COR-L47 (cell line): ENCODE measurements around the gene CAMSAP1.
"Not testable (repeated sequence)": the region's sequence is repeated elsewhere in the genome, so short reads cannot be mapped to it uniquely, and the experiment has no call there.

Experiments
- DNase-seq: peaks from one replicate; lab custom pipeline; 2025; lab: John Stamatoyannopoulos, UW

CAMSAP1 gene

DNA sequence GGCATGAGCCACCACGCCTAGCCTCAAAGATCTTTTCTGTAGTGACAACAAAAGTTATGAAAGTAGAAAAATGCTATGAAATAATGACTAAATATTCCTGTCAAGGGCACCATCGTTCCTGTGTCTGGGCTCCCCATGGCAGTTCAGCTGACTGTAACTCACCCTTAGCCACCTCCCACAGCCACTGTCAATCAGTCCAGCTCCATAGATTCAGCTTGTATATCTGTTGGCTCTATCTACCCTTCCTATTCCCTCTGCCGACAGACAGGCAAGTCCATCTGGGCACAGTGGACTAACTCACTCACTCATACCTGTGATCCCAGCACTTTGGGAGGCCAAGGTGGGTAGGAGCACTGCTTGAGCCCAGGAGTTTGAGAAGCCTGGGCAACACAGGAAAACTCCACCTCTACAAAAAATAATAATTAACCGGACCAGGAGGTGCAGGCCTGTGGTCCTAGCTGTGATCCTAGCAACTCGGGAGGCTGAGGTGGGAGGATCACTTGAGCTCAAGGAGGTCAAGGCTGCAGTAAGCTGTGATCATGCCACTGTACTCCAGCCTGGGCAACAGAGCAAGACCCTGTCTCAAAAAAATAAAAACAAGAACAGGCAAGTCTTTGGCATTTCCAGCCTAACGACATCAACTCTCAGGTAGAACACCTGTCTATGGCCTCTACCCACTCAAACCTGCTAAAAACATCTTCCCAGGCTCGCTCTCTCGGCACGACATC lies 6.2 kb downstream of the CAMSAP1 start:
- no peak for DNase-seq

DNA sequence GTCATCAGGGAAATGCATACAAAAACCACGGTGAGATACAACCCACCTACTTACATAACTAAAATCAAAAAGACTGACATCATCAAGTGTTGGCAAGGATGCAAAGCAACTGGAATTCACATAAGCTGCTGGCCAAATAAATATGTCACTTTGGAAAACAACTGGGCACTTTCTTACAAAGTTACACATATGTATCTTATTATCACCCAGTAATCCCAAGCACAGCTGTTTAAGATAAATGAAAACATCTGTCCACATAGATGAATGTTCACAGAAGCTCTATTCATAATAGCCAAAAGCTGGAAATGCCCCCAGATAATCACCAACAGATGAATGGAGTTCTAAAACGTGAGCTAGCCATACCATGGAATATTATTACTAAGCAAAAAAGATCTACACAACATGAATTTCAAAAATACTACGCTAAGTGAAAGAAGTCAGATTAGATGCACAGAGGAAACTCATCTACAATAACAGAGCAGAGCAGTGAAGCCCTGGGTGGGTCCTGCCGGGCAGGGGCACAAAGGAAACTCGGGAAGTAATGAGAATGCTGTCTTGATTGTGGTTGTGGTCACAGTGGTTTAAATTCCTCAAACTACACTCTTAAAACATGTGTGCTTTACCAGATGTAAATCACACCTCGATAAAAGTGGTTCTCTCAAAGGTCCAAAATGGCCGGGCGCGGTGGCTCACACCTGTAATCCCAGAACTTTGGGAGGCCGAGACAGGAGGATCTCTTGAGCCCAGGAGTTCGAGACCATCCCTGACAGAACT lies 8.5 kb downstream of the CAMSAP1 start:
- DNase-seq, result no peak

DNA sequence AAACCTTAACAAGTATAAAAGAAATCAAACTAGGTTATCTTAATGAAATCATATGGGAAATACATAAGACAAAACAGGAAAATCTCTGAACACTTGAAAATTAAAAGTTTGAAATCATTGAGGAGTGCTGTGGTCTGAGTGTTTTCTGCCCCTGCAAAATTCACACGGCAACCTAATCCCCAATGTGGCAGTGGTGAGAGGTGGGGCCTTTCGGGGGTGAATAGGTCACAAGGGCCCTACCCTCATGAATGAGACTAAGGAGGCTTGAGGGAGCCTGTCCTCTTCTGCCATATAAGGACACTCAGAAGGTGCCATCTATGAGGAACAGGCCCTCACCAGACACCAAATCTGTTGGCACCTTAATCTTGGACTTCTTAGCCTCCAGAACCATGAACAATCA lies 10.7 kb downstream of the CAMSAP1 start:
- DNase-seq, result no peak

DNA sequence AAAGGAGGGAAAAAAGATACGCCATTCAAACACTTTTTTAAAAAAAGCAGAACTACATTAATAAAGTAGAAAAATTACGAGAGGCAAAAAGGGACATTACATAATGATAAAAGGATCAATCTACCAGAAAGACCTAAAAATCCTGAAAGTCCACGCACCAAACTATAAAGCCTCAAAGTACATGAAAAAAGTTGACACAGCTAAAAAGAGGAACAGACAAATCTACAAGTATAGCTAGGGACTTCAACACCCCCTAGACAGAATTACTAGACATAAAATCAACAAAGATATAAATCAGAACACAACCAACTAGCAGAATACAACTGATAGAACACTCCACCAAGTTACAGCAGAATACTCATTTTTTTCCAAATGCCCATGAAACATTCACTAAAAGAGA lies 11.1 kb downstream of the CAMSAP1 start:
- no peak for DNase-seq

DNA sequence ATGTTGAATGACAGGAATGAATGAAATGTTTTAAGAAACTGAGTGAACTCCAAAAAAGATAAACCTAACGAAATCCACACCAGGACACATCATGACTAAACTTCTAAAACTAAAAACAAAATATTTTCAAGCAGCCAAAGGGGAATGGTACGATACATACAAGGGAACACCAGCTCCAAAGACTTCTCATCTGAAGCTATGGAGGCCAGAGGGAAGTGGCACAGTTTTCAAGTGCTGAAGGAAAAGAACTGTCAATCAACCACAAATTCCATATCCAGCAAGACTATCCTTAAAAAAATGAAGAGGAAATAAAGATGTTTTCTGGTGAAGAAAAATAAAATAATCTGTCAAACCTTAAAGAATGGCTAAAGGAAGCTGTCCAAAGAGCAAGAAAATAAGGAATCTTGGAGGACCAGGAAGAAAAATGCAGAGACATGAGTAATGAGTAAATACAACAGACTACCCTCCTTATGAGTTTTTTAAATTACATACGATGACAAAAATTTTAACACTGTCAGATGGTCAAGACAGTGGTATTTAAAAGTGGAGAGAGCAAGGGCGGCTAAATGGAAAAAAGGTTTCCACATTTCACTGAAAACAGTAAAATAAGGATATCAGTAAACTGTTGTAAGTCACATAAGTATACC lies 12.0 kb downstream of the CAMSAP1 start:
- DNase-seq, result no peak

DNA sequence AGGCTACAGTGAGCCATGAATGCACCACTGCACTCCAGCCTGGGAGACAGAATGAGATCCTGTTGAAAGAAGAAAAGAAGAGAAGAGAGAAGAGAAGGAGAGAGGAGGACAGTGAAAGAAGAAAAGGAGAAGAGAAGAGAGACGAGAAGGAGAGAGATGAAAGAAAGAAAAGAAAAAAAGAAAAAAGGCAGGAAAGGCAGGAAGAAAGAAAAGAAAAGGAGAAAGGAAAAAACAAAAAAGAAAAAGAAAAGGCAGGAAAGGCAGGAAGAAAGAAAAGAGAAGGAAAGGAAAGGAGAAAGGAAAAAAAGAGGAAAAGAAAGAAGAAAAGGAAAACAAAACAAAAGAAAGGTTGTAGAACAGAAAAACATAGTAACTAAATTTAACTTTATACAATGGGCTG lies 14.2 kb downstream of the CAMSAP1 start:
- no peak for DNase-seq

DNA sequence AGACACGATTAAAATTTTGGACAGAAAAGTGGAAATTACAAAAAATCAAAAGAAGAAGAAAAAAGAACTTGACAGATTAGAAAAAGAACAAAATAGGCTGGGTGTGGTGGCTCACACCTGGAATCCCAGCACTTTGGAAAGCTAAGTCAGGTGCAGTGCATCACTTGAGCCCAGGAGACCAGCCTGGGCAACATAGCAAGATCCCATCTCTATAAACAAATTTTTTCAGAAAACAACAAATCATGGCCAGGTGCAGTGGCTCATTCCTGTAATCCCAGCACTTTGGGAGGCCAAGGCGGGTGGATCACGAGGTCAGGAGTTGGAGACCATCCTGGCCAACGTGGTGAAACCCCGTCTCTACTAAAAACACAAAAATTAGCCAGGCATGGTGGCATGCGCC lies 15.0 kb downstream of the CAMSAP1 start:
- DNase-seq, result not testable (repeated sequence)

DNA sequence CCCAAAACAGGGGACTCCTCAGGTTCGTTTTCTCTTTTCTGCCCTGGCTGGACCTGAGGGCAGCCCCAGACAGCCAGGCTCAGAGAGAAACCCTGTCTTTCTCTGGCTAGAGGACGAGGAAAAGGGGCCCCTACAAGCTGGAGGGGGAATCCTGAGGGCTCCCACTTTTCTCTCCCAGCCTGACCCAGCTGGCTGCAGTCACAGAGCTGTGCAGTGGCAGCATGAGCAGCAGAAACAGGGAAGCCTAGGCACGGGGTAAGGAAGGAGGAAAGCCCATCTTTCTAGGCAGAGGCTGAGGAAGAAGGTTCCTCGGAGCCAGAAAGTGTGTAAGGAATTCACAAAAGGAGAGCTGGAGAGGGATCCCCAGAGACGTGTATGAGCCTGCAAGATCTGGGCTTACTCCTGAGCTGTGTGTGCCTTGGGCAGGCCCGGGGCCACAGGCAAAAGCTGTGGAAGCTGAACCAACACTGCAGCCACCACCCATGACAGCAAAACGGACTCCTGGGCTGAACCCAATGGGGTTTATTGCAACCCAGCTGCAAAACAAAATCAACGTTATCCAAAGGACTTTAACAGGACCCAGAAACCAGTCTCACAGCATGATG lies 16.2 kb downstream of the CAMSAP1 start:
- no peak for DNase-seq

DNA sequence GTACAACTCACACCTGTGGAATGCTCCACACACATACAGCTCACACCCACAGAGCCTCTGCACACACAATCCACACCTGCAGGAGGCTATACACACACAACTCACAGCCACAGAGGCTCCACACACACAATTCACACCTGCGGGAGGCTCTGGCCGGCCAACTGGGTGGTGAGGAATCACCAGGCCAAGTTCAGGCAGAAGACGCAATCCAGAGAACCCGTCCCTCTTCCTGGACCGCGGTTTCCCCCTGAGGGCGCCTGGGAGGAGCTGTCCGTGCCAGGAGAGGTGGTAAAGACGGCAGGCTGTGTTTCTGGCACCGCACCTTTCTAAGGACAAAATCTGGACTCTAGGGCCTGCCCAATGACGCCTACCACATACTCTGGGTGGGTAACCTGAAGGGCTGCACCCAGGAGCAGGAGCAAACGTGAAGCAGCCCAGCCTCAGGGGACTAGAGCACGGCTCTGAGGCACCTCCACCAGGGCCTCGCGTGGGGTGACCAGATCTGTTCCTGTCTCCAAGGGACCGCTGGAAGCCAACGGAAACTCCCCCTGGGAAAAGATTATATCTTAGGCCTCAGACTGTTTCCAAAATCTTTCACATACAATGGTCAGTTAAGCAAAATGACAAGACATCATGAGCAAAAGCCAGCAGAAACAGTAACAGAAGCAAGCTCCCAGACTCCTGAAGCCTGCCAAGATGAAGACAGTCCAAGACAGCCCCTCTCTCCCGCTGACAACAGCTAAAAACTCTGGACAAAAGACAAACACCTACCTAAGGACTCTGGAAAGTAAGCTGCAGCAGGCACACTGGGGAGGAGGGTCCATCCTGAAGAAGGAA lies 16.9 kb downstream of the CAMSAP1 start:
- DNase-seq, result no peak

- no peak for DNase-seq
Measured at GRCh38 chr9:135889564-135890189, 17.7 kb downstream of the CAMSAP1 start.

DNA sequence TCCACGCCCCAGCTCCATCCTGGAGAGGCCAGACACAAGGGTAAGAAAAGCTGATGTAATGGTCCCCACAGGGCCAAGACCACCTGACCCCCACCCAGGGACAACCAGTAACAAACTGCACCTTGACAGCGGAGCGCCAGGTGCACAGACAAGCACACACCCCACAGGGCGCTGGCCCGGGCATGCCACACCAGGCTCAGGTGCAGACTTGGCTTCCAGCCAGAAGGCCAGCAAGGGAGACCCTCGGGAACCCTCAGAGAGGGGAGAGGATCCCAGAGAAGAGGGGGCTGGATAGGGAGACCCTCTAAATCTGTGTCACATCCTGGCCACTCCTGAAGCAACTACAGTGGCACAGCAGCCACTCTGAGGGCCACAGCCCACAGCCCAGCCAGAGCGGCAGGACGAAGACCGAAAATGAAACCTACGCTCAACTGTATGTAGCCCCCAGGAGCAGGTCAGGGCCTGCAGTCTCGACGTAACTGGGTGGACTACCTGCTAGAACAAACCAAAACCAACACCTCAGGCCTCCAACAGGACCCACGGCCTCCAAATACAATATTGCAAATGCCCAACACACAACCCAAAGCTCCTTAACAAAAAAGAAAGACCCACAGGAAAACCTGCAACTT lies 18.5 kb downstream of the CAMSAP1 start:
- no peak for DNase-seq

DNA sequence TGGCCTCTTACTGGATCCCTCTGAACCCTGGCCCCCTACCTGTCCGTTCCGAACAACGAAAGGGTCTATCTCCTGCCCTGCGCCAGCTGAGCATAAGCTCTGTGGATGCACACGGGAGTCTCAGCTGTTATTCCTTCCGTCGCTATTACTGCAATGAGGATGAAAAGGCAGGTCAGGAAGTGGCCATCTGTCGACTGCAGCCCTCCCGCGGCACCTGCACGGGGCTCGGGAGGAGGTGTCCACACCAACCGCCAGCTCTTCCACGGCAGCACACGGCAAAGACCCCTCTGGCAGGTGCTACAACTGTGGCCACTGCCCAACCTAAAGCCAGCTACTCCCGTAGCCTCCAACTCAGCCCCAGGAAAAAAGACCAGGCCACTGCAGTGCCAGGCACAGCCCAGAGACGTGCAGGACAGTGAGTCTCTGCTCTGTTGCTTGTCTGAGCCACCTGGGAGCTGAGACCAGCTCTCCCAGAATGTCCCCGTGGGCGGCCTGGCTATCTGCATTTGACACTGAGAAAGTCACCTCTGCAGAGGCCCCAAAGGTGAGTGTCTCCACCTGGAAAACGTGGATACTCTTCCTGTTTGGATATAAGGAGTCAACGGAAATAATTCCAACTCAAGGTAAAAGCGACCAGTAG lies 19.1 kb downstream of the CAMSAP1 start:
- DNase-seq, result no peak

DNA sequence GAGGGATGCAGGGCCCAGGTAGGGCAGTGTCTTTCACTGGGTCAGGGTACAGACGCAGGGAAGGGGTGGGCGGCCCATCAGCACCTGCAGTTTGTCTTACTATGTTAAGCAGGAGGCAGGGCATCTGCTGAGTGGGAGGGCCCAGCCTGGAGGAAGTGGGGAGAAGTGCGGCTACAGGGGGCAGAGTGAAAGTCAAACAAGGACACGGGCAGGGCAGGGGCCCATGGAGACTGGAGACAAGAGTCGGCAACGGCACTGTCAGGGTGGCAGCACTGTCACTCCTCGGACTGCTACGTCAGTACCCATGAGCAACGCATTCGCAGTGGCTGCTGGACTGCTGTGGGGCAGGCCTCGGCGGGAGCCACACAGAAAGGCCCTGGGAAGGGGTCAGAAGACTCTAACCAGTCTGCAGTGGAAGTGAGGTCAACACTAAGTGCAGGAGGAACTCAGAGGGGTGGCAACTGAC lies 19.7 kb downstream of the CAMSAP1 start:
- no peak for DNase-seq

- DNase-seq, result no peak
Measured at GRCh38 chr9:135887021-135887507, 20.3 kb downstream of the CAMSAP1 start.

- DNase-seq, result no peak
Measured at GRCh38 chr9:135886147-135886981, 21.0 kb downstream of the CAMSAP1 start.

DNA sequence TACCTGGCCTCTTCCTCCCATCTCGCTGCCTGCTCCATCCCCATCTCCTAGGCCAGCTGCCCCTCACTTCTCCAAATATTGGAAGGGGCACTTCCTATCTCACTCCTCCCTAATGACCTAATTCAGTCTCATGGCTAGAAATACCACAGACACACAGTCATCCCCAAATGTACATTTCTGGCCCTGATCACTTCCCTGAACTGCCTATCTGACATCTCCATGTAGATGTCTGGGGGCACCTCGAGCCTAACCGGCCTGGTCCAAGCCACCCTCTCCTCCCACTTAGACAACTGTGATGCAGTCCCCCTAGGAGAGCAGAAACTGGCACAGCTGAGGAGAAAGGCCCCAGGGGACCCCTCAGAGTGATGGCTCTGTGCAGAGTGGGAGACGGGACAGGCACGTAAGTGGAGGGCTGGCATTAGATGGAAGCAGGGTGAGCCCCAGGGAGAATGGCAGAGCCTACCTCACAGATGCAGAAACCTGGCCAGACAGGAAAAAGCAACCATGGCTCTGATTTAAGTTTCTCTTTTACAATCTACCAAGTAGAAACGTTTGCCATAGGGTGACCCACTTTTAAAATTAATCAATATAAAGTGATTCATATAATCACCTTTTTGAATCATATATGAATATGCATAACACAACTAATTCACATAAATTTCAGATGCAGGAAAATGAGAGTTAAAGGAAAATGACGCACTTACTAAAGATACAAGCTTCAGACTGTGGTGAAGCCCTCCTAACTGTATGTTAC lies 22.1 kb downstream of the CAMSAP1 start:
- no peak for DNase-seq

GRCh38 chr9:135884328-135885035 lies 22.9 kb downstream of the CAMSAP1 start:
- no peak for DNase-seq
